A172 (cell line): Measurements from ENCODE around the gene PRKG1. TPM values are rescaled to one million over a fixed set of nuclear protein-coding genes. Genes with fewer than 3 reads are reported as not detected.

ENCODE experiments used
- DNase-seq: peaks from one replicate; pipeline ENCODE4 v3.0.0-alpha.2; 2015; ENCODE audit warnings: low spot score
- total RNA-seq: library from RNA; depleted of rRNA; stranded (reverse); fragments of >200 nt; shearing (Covaris generic); gene quantifications from 2 replicates; pipeline ENCODE4 v1.2.3, GENCODE V29; 2014

PRKG1 gene
- total RNA-seq, 1 experiment from 2014 or later: 0.22 TPM

DNA sequence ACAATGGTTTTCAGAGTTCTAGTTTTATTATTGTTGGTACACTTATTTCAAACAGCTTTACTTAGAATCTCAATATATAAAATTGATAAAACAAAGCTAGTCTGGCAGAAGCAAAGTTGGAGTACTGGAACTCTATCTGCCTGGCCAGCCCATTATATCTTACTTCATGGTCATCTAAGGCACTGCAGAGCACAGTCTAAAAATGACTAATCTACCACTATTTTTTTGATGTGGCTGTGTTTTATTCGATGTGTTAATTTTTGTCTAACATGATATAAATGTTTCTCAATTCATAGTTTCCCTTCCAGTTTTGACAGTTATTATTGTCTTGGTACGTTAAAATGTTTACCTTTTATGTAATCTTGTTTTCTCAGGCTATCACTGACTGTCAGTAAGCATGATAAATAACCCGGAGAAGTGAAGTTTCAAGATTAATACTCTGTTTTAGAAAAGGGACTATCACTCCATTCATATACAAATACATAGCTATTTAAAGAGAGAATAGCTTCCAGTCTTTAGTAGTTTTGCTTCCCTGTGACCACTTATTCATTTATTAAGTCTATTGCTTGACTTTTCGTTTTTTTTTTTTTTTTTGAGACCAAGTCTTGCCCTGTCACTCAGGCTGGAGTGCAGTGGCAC, 685.7 kb downstream of the PRKG1 start:
- DNase-seq: no peak

- DNase-seq: no peak
These were observed 686.8 kb downstream of the PRKG1 start for GRCh38 chr10:51760864-51761640.

- no peak for DNase-seq
These were observed 689.5 kb downstream of the PRKG1 start for GRCh38 chr10:51763746-51764145.

DNA sequence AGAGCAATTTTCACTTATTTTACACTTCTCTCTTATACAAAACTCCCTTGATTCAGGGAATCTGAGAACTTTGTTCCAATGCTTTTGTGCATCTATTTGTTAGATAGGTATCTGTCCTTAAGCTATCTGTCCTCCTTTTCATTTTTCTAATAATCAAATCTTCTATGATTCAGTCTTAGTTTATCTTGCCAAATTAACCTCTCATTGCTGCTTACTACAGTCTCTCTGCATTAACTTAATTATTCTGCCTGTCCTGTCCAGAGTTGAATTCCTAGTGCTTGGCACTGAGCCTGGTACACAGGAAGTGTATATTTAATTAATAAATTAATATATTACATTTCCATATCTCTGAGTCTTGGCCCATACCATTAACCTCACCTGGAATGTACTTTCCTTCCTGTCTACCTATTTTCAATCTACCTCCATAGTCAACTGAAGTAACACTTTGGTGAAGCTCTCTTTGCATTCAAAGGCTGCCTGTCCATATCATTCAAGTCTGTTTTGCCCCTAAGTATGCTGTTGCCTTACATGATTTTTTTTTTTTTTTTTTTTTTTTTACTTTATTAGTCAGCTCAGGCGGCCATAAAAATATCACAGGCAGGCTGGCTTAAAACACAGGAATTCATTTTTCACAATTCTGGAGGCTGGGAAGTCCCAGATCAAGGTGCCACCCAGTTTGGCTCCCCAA, 691.1 kb downstream of the PRKG1 start:
- no peak for DNase-seq

- no peak for DNase-seq
These were observed 692.3 kb downstream of the PRKG1 start for GRCh38 chr10:51766423-51767102.

- no peak for DNase-seq
These were observed 692.9 kb downstream of the PRKG1 start for GRCh38 chr10:51767103-51767763.

GRCh38 chr10:51768886-51769465, 694.7 kb downstream of the PRKG1 start:
- no peak for DNase-seq

- no peak for DNase-seq
These were observed 696.4 kb downstream of the PRKG1 start for GRCh38 chr10:51770709-51771108.

GRCh38 chr10:51772387-51772786, 698.1 kb downstream of the PRKG1 start:
- DNase-seq: no peak

GRCh38 chr10:51773681-51774080, 699.4 kb downstream of the PRKG1 start:
- DNase-seq: no peak

- DNase-seq: no peak
These were observed 709.7 kb downstream of the PRKG1 start for GRCh38 chr10:51783941-51784340.

- DNase-seq: no peak
These were observed 711.9 kb downstream of the PRKG1 start for GRCh38 chr10:51786016-51786683.

- DNase-seq: no peak
These were observed 712.4 kb downstream of the PRKG1 start for GRCh38 chr10:51786684-51787035.

DNA sequence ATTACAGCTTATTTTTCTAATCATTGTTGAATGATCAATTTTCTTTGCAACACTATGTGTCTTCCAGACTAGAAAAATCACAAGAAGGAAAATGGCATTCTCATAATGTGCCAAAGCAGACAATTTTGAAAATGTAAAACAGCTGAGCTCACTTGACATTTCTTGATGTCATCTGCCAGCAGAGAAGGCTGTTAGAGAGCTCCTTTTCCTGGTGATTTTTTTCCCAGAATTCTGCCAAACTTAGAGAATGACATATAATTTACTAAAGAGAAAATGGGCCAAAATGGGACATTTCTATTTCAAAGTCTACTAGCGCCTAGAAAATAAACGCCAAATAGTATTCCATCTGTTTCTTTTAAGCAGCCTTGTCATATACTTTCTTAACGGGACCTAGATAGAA, 714.0 kb downstream of the PRKG1 start:
- DNase-seq: no peak

DNA sequence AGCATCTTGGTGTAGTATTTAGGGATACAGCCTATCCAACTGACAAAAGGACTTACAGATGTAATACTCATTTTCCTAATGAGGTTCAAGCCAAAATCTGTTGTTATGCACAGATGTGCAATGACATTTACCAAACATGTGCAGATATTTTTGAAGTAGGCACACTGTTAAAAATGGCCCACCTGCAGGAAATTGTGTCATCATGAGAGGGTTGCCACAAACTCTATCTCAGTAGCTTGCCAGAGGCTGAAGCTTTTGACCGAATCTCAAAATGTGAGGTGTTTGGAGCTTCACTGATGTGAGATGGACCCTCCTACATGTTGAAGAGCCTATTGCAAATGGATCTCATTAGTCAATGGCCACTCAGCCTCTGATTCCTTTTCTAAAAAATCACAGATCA, 714.8 kb downstream of the PRKG1 start:
- no peak for DNase-seq

GRCh38 chr10:51789903-51790302, 715.6 kb downstream of the PRKG1 start:
- no peak for DNase-seq

- DNase-seq: no peak
These were observed 718.4 kb downstream of the PRKG1 start for GRCh38 chr10:51792678-51793077.

GRCh38 chr10:51800121-51800520, 725.8 kb downstream of the PRKG1 start:
- no peak for DNase-seq

DNA sequence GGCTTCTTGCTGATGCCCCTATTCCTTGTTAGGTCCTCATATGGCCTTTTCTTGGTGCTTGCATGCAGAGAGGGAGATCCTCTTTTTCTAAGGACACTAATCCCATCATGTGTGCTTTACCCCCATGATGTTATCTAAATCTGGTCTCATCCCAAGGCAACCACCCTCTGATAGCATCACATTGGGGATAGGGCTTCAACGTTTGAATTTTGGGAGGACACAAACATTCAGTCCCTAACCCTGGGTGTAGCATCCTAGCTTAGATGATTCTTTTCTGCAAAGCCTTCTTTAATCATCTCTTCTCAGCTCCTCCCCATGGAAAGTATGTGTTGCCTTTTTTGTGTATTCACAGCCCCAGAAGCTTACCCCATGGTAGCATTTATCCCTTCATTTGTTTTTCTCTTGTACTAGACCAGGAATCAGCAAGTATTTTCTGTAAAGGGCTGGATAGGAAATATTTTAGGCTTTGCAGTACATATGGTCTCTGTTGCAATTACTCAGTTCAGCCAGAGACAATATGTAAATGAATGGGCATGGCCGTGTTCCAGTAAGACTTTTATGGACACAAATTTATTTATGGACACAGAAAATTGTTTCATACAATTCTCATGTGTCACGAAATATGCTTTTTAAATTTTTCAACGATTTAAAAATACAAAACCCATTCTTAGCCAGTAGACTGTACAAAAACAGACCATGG, 726.6 kb downstream of the PRKG1 start:
- no peak for DNase-seq

DNA sequence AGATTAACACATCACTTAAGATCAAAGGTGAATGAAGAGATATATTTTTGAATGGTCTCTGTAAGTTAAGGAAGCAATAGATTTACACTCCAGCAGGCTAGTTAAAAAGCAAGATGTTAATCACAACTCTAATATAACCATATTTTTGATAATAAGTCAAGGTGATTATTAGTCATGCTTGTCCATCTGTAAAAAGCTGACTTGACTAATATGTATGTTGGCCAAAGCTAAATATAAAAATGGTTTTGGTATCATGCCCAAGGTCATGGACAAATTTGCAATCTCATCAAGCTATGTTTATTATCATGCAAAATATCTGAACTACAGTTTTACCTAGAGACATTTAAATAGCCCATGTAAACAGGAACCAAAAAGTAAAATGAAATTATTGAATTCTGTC, 727.7 kb downstream of the PRKG1 start:
- no peak for DNase-seq
